Activated T-cell treated with anti-CD3 and anti-CD28 coated beads for 4 hours (primary cell): ENCODE results near the gene ST8SIA1.
"Not testable (repeated sequence)": the region's sequence is repeated elsewhere in the genome, so short reads cannot be mapped to it uniquely, and the experiment has no call there.

ENCODE experiments used
- DNase-seq: peaks from one replicate; pipeline ENCODE4 v3.0.0-alpha.2; 2020

Gene ST8SIA1, protein sequence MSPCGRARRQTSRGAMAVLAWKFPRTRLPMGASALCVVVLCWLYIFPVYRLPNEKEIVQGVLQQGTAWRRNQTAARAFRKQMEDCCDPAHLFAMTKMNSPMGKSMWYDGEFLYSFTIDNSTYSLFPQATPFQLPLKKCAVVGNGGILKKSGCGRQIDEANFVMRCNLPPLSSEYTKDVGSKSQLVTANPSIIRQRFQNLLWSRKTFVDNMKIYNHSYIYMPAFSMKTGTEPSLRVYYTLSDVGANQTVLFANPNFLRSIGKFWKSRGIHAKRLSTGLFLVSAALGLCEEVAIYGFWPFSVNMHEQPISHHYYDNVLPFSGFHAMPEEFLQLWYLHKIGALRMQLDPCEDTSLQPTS

DNA sequence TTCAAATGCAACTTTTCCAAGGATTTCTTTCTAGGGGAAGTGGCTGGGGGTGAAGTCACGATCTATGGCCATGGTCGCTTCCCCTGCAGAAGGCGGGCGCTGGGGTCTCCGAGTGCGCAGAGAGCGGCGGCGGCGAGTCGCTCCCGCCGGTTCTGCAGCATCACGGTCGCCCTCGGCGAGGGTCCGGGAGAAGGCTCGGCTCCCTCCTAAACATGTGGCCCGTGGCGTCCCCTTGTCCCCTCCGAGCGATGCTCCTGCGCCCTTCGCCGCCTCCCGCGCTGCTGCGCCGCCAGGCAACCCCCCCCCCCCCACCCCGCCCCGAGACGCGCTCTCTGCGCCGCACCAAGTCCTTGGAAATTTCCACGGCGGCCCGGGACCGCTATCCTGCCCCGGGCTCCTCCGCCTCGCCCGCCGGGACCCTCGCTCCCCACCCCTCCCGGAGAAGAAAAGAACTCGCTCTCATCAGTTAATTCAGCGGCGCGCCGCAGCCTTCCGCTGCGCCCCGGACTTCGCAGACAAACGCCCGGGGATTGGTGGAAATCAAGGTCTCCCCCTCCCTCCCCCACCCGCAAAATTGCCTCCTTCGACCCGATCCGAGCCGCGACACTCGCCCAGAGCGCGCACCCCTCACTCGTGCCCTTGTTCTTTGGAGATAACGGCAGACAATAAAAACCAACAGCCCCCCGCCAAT, at the start of gene ST8SIA1:
Gene ST8SIA1 (minus strand): TSS at position 298 of the 691 bp plus-strand sequence. CDS start 475 bp downstream, outside the sequence.
- DNase-seq: peak; percentile 38

- DNase-seq: no peak
Measured at GRCh38 chr12:22380031-22380430, 45.5 kb upstream of the ST8SIA1 start.

DNA sequence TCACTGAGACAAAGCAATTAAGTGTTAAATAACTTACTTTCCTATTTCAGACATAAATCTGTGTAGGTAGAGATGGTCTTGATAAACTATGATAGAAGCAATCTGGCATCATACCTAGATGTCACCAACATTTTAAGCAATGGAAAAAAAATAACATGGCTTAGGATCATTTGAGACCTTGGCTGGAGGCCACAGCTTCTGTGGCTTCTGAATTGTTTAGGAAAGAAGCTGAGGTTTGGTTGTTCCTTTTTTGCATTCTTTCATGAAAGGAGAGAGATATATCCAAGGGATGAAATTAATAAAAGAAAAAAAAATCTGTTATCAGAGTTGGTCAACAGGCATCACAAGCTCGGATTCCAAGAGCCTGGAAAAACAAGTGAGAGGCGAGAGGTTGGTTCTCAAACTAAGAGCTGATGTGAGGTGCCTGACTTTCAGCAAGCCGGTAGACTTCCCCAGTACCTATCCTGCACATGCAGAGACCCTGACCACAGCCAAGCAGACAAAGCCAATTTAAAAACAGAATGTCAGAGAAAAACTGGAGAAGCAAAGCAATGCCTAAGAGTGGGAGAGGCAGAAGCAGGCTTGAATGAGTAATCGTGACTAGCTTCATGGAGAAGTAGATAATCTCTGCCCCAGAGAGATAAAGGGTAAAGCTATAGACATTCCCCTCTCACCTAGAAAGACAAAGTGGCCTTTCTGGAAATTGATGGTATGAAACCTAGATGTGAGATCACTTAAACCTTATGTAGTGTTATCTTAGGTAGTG, 43.4 kb upstream of the ST8SIA1 start:
- no peak for DNase-seq

- DNase-seq: not testable (repeated sequence)
Measured at GRCh38 chr12:22376596-22377150, 42.2 kb upstream of the ST8SIA1 start.

GRCh38 chr12:22374508-22374907, 40.0 kb upstream of the ST8SIA1 start:
- no peak for DNase-seq

DNA sequence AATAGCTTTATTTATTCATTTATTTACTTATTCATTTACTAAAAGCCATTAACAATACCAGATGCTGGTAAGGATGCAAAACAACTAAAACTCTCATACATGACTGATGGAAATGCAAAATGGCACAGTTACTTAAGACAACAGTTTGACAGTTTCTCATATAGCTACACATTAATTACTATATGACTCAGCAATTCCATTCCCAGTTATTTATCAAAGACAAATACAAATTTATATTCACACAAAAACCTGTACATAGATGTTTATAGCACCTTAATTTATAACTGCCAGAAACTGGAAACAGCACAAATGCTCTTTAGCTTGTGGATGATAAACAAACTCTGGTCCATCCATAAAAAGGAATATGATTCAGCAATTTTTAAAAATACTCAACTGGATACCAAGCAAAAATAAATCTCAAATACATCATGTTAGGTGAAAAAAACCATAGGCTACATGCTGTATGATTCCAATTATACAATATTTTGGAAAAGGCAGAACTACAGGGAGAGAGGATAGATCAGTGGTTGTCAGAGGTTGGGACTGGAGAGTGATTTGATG, 37.9 kb upstream of the ST8SIA1 start:
- DNase-seq: no peak

DNA sequence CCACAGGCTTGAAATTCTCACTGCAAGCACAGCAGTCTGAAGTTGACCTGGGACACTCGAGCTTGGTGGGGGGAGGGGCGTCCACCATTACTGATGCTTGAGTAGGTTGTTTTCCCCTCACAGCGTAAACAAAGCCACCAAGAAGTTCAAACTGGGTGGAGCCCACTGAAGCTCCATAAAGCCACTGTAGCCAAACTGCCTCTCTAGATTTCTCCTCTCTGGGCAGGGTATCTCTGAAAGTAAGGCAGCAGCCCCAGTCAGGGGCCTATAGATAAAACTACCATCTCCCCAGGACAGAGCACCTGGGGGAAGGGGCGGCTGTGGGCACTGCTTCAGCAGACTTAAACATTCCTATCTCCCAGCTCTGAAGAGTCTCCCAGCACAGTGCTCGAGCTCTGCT, 31.7 kb upstream of the ST8SIA1 start:
- no peak for DNase-seq

DNA sequence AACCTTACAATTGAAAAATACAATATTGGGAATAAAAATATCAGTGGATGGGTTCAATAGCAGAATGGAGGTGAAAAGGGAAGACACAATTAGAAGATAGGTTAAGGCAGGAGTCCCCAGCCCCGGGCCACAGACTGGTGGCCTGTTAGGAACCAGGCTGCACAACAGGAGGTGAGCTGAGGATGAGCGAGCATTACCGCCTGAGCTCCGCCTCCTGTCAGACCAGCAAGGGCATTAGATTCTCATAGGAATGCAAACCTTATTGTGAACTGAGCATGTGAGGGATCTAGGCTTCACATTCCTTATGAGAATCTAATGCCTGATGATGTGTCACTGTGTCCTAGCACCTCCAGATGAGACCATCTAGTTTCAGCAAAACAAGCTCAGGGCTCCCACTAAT, 27.3 kb upstream of the ST8SIA1 start:
- no peak for DNase-seq

DNA sequence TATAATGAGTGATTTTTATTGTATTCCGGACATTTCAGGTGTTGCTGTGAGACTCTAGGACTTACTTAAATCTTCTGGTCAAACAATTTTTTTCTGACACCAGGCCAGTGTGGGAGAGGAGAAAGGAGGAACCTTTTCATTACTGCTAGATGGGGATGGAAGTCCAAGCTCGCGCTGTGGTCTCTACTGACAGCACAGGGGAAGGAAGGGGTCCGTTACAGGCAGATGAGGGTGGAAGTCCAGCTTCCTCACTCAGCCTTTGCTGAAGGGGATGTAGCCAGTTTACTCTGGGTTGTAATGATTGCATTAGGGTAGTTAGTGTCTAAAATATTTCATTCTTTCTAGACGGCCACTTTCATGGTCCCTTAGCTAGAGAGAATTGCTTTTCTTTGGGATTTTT, 26.3 kb upstream of the ST8SIA1 start:
- no peak for DNase-seq

DNA sequence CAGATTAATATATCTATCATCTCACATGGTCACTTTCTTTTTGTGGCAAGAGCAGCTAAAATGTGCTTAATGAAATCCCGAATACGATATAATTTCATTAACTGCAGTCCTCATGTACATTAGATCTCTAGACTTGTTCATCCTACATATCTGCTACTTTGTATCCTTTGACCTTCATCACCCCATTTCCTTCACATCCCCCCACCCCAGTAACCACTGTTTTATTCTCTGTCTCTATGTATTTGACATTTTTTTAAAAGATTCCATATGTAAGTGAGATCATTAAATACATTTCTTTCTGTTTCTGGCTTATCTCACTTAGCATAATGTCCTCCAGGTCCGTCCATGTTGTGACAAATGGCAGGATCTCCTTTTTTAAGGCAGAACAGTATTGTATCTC, 23.0 kb upstream of the ST8SIA1 start:
- no peak for DNase-seq

DNA sequence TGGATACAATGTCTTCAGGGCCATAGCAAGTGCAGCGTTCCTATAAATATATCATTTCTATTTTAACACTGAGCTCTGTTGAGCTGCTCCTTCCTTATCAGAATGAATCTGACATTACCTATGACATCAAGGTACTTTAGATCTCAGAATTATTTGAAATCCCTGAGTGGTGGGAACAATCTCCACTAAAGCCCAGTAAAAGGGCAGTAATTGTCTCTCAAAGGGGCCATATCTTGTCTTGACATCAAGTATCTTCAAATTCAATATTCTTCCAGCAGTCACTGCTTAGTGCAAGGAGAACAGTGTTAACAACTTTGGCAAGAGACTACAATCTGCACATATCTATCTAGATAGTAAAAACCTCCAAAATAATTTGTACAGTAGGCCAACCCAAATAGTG, 21.7 kb upstream of the ST8SIA1 start:
- DNase-seq: no peak

GRCh38 chr12:22355011-22355580, 20.6 kb upstream of the ST8SIA1 start:
- DNase-seq: no peak

DNA sequence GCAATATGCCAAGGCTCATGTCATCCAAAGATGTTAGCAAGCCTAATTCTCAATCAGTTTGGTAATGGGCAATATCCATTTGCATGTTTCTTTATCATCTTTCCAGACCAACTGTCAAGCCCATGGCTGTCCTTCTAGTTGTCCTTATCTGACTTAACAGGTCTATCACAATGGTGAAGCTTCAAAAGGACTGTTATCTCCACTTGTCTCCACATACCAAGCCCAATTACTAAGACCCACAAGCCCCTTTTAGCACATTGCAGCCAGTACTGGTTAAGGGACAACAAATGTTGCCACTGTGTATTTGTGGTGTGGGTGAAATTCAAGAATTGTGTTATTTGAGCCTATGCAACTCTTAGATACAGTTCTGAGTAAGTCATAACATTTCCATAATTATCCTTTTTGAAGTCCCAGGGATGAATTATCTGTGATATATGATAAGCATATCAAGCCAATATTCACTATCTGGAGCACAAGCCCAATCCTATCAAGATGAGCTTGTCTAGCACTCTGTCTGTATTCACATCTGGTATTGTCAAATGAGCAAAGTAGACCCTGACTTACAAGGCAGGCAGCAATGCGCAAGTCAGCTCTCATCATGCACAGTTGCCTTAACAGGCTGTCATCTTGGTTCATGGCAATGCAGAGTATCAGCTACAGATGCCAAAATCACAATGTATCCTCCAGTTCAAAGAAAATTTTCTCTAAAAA, 19.3 kb upstream of the ST8SIA1 start:
- no peak for DNase-seq

DNA sequence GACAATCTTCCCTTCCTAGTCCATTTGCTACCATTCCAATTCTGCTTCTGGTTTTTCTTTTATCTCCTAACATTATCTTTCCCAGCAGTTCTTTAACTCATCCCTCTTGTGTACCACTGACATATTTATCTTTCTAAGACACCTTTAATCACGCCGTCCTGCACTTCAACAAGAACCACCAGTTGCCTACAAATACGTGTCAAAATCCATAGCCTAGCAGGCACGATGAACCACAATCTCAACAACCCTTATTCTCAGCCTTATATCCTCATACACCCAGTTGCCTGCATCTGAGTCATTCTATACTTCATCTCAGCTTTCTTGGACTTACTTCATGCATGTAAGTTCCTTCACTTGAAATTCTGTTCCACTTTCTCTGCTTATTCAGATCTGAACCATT, 16.4 kb upstream of the ST8SIA1 start:
- DNase-seq: no peak

DNA sequence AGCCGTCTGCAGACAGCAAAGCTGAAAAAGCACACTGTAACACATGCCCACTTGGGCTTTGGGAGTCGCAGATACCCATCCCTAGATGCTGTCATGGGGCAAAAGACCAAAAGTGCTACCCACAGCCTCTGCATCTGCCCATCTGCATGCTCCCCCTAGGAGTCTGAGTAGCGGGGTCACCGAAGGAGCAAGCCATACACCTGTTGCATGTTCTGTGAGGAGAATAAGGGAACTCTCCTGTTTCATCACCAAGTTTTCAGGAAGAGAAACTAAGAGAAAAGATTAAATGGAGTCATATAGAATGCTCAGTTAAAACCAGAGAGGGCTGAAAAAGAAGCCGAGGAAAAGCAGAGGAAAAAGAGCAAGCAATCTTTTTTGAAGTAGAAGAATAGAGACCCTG, 13.7 kb upstream of the ST8SIA1 start:
- DNase-seq: no peak

- no peak for DNase-seq
Measured at GRCh38 chr12:22340143-22340542, 5.6 kb upstream of the ST8SIA1 start.

GRCh38 chr12:22339691-22340090, 5.2 kb upstream of the ST8SIA1 start:
- no peak for DNase-seq

GRCh38 chr12:22335794-22336166, 1.3 kb upstream of the ST8SIA1 start:
- DNase-seq: no peak

DNA sequence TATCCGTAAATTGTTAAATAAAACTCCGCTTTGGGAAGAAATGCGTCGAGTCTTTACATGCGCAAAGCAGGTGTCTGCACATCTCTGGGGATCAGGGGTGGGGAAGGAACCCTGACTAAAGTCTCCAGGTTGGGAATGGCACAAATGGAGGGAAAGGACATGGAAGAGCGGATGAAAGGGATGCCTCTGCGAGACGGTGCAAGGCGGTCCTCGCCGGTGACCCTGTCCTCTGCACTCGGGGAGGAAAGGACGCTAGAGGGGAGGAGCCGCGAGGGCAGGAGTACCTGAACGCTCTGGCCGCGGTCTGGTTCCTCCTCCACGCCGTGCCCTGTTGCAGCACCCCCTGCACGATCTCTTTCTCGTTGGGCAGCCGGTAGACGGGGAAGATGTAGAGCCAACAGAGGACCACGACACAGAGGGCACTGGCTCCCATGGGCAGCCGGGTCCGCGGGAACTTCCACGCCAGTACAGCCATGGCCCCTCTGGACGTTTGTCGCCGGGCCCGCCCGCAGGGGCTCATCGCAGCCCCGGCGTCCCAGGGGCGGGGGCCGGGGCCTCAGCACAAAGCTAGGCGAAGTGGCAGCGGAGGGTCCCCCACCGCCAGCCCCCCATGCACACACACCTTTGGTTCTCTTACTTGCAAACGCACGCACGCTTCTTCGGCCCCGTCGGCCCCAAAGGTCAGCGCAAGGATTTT, 646 bp downstream of the ST8SIA1 start:
- no peak for DNase-seq

GRCh38 chr12:22333186-22333712, 1.3 kb downstream of the ST8SIA1 start:
- DNase-seq: no peak

GRCh38 chr12:22332202-22332601, 2.3 kb downstream of the ST8SIA1 start:
- DNase-seq: no peak
